Stomach (tissue), 4 donors: ENCODE measurements around the gene SNTG2.

Source experiments
- CTCF ChIP-seq, 7 experiments: fragments of 450-650 bp in 4 of 7; fragments of 200-600 bp in 3 of 7; sonication (generic) in 3 of 7; IDR thresholded peaks; one replicate each; pipeline ENCODE4 v1.5.1; 2016 to 2019; ENCODE audit warnings: antibody characterized with exemption in 7 of 7, control low read depth in 2 of 7, mild to moderate bottlenecking in 1 of 7
- POLR2A ChIP-seq, 4 donors: fragments of 450-650 bp; IDR thresholded peaks; one replicate each; pipeline ENCODE4 v1.6.1; 2016; ENCODE audit warnings: antibody characterized with exemption in 4 of 4, control low read depth in 2 of 4, mild to moderate bottlenecking in 1 of 4, moderate library complexity in 1 of 4

DNA sequence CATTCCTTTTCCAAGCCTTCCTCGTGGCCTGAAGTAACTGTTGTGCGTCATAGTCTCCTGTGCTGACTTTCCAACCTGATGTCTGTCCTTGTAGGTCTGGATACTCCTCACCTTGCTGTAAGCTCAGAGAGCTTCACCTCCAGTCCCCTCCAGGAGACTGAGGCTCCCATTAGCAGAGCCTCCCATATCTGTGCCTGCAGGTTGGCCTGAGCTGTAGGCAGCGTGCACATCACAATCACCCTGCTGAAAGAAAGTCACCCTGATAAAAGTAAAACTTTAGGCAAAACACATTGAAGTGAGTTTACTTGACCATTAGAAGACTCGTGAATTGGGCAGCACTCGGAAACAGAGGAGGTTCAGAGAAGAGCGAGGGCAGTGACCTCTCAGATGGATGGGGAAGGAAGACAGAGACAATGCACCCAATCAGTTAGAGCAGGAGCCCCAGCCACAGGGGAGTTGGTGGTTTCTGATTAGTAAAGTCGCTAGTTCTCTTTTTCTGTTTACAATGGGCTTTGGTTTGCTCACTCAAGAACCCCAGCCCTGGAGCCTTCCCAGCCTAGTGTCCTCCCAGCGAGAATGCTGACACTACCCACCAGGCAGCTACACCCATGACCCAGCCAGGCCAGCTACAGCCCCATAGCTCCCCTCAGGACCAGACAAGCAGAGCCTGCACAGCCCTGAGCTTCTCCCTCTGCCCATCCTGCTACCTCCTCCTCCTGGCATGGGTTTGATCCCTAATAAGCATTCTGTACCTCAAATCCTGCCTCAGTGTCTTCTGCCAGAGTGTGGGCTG, 450.5 kb downstream of the SNTG2 start:
- TF ChIP-seq POLR2A (IDR thresholded peaks at IDR 0.05) (no peak), CTCF (IDR thresholded peaks at IDR 0.05) (no peak)
